Right forelimb (tissue), 1 donor: ENCODE results near the gene SEPTIN1.
"Not testable (repeated sequence)": the region's sequence is repeated elsewhere in the genome, so short reads cannot be mapped to it uniquely, and the experiment has no call there.

Experiments
- DNase-seq: peaks from one replicate; pipeline ENCODE4 v3.0.0-alpha.2; 2018

Gene SEPTIN1

DNA sequence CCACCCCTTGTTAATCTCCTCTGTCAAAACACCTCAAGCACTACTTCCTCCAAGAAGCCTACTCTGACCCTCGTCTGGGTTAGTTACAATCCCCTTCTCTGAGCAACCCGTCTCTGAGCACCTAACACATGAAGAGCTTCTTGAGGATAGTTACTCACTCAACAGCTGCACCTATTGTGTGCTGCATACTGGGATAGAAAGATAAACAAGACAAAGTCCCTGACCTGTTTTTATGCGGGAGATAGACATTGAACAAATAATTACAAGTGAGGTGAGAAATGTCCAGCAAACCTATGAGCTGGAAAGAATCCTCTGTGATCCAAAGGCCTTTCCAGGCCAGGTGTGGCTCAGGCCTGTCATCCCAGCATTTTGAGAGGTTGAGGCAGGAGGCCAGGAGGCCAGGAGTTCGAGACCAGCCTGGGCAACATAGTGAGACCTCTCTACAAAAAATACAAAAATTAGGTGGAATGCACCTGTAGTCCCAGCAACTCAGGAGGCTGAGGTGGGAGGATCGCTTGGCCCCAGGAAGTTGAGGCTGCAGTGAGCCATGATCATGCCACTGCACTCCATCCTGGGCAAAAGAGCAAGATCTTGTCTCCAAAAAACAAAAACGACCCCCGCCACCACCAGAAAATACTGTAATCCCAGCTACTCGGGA is 19.5 kb upstream of the SEPTIN1 start:
- DNase-seq: no peak

DNA sequence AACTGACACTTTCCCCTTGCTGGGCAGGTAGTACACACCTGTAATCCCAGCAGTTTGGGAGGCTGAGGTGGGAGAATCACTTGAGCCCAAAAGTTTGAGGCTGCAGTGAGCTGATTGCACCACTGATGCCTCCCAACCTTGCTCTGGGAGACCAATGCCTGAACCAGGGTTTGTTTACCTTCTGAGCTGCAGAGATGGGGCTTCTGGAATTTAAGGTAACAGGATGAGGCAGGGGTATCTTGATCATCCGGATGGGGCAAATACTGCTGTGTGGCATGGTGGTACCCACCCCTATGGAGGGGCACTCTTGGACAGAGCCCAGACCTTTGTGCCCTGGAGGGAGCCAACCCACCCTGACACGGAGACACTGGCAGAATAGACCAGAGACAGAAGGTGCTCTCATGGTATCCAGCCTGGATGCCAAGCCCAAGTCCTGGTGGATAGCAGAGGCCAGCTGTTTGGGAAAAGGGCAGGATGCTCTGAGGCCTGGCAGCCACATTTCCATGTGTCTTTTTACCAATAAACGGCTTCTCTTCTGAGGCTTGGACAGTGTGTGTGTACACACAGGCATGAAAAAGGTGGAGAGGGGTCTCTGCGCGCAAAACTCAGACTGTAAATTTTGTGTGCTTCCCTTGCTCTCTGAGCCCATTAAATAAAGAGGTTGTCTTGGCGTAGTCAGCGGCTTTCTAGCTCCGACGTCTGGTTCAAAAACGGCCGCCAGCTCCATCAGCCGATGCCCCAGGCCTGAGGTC is 17.2 kb upstream of the SEPTIN1 start:
- DNase-seq: no peak

DNA sequence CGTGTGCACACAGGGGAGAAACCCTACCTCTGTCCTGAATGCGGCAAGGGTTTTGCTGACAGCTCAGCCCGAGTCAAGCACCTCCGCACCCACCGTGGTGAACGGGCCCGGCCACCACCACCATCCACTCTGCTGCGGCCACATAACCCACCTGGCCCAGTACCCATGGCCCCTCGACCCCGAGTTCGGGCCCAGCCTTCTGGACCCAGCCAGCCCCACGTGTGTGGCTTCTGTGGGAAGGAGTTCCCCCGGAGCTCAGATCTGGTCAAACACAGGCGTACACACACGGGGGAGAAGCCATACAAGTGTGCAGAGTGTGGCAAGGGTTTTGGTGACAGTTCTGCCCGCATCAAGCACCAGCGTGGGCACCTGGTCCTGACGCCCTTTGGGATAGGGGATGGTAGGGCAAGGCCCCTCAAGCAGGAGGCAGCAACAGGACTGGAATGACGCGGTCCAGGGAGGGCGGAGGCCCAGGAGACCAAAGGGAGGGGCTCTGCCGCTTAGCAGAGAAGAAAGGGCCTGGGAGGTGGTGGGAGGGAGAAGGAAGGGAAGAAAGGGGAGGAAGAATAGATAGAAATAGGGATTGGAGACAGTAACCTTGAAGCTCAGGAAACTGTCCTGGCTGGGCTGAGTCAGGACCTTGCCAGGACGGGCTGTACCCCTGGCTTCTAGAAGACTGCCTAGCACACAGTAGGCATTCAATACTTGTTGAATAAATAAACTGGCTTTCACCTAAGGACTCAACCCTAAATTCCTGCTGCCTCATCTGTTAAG is 16.5 kb upstream of the SEPTIN1 start:
- no peak for DNase-seq

GRCh38 chr16:30397776-30398660 is 15.7 kb upstream of the SEPTIN1 start:
- no peak for DNase-seq

DNA sequence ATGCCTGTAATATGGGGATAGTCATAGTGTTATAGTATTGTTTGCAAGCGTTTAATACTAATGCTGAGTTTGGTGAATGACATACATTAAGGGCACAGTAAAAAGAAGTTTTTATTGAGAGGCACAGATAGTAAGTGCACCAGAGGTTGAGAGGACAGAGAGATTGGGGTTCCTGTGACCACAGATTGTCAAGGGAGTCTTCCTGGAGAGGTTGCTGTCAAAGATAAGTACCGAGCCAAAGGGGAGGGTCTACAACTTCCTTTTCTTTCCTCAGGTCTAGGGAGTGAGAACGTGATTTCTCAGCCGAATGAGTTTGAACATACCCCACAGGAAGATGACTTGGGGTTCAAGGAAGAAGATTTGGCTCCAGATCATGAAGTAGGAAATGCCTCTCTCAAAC is 14.7 kb upstream of the SEPTIN1 start:
- no peak for DNase-seq

GRCh38 chr16:30396627-30397026 is 14.3 kb upstream of the SEPTIN1 start:
- DNase-seq: not testable (repeated sequence)

DNA sequence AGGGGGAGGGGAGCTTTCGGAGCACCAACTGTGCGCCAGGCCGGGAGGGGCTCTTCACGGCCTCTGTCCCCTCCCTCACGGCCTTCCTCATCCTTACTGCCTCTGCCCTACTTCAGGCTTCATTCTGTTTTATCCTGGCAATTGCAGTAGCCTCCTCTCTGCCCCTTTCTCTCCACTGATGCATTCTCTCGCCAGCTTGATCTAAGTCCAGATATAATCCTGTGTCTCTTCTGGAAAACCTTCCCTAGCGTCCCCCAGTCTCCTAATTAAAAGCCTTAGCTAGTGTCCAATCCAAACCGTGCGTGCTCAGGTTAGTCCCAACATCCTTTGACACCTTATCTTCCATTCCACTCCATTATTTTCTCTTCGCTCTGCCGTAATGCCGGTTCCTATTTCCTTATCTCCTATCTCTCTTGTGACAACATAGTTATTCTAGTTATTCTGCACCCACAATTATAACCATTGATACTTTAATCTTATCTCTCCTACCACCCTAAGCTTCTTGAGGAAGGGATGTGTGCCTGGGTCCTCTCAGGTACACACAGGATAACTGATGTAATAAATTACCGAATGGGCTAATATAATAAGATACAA is 13.7 kb upstream of the SEPTIN1 start:
- no peak for DNase-seq

DNA sequence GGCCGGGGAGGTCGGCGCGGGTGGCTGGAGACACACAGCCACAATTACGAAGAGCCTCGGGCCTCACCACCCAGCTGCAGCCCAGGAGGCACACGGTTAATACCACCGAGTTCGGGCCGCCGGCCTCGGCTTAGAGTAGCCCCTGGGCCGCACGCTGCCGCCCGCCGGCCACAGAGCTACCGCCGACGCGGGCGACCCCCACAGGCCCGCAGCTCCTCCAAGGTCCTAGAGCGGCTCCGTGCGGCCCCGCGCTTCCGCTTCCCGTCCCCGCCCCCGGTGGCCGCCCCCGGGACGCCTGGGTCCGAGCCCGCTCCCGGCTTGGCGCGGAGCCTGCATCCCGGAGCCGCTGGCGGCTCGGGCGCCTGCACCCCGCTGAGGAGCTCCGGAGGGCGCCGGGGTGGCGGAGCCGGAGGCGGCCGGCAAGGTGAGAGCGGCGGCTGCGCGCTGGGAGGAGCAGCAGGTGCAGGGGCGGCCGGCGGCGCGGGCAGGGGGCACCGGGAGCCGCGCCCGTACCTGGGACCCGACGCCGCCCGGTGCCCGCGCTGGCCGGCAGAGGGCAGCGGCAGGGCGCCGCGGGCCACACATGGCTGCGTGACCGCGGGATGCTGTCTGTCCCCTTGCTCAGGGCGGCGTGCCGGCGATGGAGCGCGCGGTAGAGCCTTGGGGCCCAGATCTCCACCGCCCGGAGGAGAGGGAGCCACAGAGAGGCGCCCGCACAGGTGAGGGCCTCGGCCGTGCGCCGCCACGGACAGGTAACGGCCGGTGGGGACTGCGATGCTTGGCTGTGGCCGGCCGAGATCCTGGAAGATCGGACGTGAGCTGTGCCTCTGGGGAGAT is 13.0 kb upstream of the SEPTIN1 start, which contains the start of gene ZNF48:
ZNF48 (plus strand) TSS at position 266 of the 837 bp plus-strand sequence; CDS start at position 641, 375 bp downstream.
- peak; percentile 90 for DNase-seq

DNA sequence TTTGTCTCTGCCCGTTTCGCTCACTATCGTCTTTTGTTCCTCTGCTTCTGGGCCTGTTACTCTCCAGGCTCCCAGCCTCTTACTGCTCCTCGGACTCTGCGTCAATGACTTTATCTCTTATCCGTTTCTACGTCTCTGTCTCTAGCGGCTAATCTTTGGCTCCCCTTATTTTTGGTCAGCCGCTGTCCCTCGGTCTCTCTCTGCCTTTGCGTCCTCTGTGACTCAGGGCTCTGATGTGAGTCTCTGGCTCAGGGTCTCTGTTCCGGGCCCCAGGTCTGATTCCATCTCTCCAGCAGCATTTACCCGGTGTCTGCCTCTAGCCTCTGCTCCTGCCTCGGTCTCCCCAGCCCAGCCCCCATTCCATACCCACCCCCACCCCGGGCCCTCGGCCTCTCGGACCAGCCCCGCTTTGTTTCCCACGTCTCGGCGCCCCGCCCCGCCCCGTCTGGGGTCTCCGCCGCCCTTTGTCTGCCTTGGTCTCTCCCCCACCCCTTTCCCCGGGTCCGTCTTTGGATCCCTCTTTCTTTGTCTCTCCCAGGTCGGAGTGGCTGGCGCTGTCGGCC is 12.3 kb upstream of the SEPTIN1 start:
- DNase-seq: peak; percentile 50

- peak; percentile 74 for DNase-seq
Measured at GRCh38 chr16:30383521-30383920, 1.2 kb upstream of the SEPTIN1 start.

- DNase-seq: no peak
Measured at GRCh38 chr16:30381291-30382041, 895 bp downstream of the SEPTIN1 start.

GRCh38 chr16:30380803-30381208 is 1.6 kb downstream of the SEPTIN1 start:
- peak; percentile 38 for DNase-seq

DNA sequence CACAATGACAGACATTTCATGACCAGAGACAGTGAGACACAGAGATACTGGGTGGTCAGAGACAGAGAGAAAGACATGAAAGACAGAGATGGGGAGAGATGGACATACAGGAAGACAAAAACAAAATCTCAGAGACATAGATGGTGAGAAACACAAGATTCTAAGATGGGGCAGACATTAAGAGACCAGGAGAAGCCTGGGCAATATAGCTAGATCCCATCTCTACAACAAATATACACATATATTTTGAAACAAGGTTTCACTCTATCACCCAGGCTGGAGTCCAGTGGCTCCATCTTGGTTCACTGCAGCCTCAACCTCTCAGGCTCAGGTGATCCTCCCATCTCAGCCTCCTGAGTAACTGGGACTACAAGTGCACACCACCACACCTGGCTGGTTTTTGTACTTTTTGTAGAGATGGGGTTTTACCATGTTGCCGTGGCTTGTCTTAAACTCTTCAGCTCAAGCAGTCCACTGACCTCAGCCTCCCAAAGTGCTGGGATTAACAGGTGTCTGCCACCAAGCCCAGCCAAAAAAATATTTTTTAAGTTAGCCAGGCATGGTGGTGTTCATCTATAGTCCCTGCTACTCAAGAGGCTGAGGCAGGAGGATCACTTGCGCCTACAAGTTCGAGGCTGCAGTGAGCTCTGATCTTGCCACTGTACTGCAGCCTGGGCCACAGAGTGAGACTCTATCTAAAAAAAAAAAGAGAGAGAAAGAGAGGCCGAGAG is 2.1 kb downstream of the SEPTIN1 start:
- no peak for DNase-seq

GRCh38 chr16:30379158-30379783 is 3.1 kb downstream of the SEPTIN1 start:
- DNase-seq: peak; percentile 44

DNA sequence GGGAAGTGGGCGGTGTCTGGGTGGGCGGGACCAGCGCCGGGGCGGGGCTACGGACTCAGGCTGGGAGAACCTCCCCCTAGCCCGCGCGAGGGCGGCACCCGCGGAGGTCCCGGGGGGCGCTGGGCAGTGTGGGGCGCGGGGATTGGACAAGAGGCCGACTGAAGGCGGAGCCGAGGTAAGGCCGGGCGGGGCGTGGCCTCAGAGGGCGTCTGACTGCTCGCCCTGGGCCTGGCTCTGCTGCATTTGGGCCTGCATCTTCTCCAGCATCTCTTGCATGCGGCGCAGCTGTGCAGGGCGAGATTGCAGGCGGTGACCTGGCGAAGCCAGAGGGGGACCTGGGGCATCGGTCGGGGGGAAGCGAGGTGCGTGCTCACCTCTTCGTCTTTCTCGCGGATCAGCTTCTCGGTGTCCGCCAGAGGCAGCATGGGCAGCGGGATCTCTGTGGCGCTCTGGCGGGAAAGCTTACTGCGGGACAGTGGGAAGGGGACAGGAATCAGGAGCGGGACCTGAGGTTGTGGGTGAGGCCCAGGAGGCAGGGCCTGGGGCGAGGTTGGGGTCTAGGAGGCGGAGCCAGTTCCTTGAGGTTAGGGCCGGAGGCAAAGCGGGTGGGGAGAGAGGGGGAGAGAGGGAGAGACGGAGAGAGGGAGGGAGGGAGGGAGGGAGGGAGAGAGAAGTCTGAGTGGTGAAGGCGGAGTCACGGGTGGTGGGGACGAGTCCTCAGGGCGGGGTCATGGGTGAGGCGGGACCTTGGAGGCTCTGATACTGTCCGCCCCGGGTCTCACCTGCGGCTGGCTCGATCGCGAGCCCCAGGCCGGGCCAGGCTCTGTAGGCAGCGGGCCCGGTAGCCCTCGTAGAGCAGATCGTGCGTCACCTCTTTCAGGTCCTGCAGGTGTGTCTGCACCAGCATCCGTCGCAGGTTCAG is 3.9 kb downstream of the SEPTIN1 start:
- DNase-seq: peak; percentile 100

DNA sequence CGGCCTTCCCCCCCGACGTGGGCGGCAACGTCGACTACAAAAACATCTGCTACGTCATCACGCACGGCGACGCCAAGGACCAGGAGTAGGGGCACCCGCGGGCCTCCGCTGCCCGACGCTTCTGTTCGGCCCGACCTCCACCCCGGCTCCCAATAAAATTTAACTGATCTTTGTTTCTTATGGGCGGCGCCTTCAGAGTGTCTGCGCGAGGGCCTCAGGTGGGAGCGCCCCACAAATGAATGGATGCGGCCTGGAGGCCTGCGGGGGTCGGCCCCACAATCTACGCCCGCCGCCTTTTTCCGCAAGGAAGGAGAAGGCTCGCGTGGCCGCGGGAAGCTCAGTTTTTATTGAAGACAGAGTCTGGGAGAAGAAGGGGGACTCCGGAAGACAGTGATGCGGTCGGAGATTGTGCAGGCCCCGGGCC is 4.5 kb downstream of the SEPTIN1 start:
- DNase-seq: peak; percentile 94

DNA sequence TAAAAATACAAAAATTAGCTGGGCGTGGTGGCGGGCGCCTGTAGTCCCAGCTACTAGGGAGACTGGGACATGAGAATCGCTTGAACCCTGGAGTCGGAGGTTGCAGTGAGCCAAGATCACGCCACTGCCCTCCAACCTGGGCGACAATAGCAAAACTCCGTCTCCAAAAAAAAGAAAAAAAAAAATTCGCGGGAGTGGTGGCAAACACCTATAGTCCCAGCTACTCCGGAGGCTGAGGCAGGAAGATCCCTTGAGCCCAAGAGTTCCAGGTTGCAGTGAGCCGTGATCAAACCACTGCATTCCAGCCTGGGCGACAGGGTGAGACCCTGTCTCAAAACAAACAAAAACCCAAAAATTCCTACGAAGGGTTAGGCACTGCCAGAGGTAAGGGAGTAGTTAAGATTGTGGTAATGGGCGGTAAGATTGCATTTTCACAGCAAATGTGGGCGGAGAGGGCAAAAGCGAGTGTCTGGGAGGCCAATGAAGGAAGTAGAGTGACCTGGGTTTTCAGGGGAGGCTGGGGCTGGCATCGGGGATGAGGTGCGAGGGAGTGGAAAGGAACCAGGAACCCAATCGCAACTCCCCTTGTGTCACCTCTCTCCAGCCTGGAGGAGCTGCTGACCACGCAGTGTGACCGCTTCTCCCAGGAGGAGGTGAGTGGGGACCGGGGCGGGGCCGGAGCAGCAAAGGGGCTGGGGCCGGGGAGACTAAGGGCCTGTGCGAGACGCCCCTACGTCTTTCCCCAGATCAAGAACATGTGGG is 5.1 kb downstream of the SEPTIN1 start:
- no peak for DNase-seq
